ENCODE data around the gene HPRT1. TPM values are rescaled to one million over a fixed set of nuclear protein-coding genes. Genes with fewer than 3 reads are reported as not detected.
A peak's percentile ranks its signal among the peaks of the same experiment; 100 is the strongest.

Gene HPRT1
- total RNA-seq, result 100 to 1,000 TPM; 119 to 125 TPM
- polyA plus RNA-seq (ENCODE audit: insufficient read depth, low read depth, low replicate concordance), result 170 TPM
- long read RNA-seq, donor 1, transcript HPRT1-201 (9 exons, 1,407 nt), result major isoform, 7 of 79 reads
- long read RNA-seq, donor 1, partial matches to known transcripts, result 17 of 79 reads
- long read RNA-seq, donor 1, other reads (novel, unspliced or antisense), result 55 of 79 reads
- long read RNA-seq, donor 2, partial matches to known transcripts, result 18 of 56 reads
- long read RNA-seq, donor 2, other reads (novel, unspliced or antisense), result 37 of 56 reads

GRCh38 chrX:134460005-134460861, at the start of gene HPRT1:
TSS of gene HPRT1 (plus strand) at chrX:134460165. CDS start at chrX:134460312, 147 bp downstream.
- H3K9me3 ChIP-seq, result no peaks in the 10 kb centered on the region
- intact Hi-C loops (cut with DNase I; ENCODE audit: low total_unique reads), result no loop called here
- no peaks in the 10 kb centered on the region for H3K4me1 ChIP-seq
- H3K27ac ChIP-seq, result peak within 1 kb of the TSS; percentile 80 to 84
- no peaks in the 10 kb centered on the region for H3K36me3 ChIP-seq (ENCODE audit: low read depth, missing control alignments)
- TF ChIP-seq CTCF (IDR thresholded peaks at IDR 0.05) (no peak), POLR2A (IDR thresholded peaks at IDR 0.05) (no peak)
- 0% methylated on average over 31 of the region's 85 CpGs; no CpG with 5 or more reads in 1 of the 2 donors for WGBS, 2 donors
- peak; percentile 87 for DNase-seq
- peak within 1 kb of the TSS; percentile 61 to 67 for H3K4me3 ChIP-seq
- H3K27me3 ChIP-seq, result no peaks in the 10 kb centered on the region

GRCh38 chrX:134416087-134416486, 43.9 kb upstream of the HPRT1 start:
- Histone ChIP-seq H3K27me3 (no peaks in the 10 kb centered on the region), H3K9me3 (no peaks in the 10 kb centered on the region), H3K4me1 (no peaks in the 10 kb centered on the region), H3K27ac (no peak overlapping the region), H3K36me3 (ENCODE audit: low read depth, missing control alignments) (no peaks in the 10 kb centered on the region), H3K4me3 (no peak overlapping the region)
- intact Hi-C loops (cut with DNase I; ENCODE audit: low total_unique reads), result no loop called here
- no peak for DNase-seq
- 88 to 89% methylated on average over 3 to 5 of the region's 5 CpGs for WGBS, 2 donors
- TF ChIP-seq CTCF (IDR thresholded peaks at IDR 0.05) (no peak), POLR2A (IDR thresholded peaks at IDR 0.05) (no peak)

- no peaks in the 10 kb centered on the region for H3K36me3 ChIP-seq (ENCODE audit: low read depth, missing control alignments)
- DNase-seq, result peak; percentile 22
- 71 to 78% methylated on average over 8 of the region's 8 CpGs for WGBS, 2 donors
- H3K4me3 ChIP-seq, result no peak overlapping the region
- intact Hi-C loops (cut with DNase I; ENCODE audit: low total_unique reads), result no loop called here
- H3K27ac ChIP-seq, result no peak overlapping the region
- TF ChIP-seq CTCF (IDR thresholded peaks at IDR 0.05) (no peak), POLR2A (IDR thresholded peaks at IDR 0.05) (no peak)
- H3K4me1 ChIP-seq, result no peaks in the 10 kb centered on the region
- no peaks in the 10 kb centered on the region for H3K27me3 ChIP-seq
- H3K9me3 ChIP-seq, result no peaks in the 10 kb centered on the region
Observed at GRCh38 chrX:134418317-134419113, 41.5 kb upstream of the HPRT1 start.

GRCh38 chrX:134419784-134420183, 40.2 kb upstream of the HPRT1 start:
- Histone ChIP-seq H3K36me3 (ENCODE audit: low read depth, missing control alignments) (no peaks in the 10 kb centered on the region), H3K4me1 (no peaks in the 10 kb centered on the region), H3K27me3 (no peaks in the 10 kb centered on the region), H3K4me3 (no peak overlapping the region), H3K27ac (no peak overlapping the region), H3K9me3 (no peaks in the 10 kb centered on the region)
- WGBS, 2 donors, result 91 to 93% methylated on average over 6 of the region's 6 CpGs
- DNase-seq, result no peak
- no peak for TF ChIP-seq POLR2A (IDR thresholded peaks at IDR 0.05)
- no peak for TF ChIP-seq CTCF (IDR thresholded peaks at IDR 0.05)
- intact Hi-C loops (cut with DNase I; ENCODE audit: low total_unique reads), result no loop called here

Measured in testis (tissue), 5 donors.